Tibial artery (tissue), 4 donors: ENCODE results near the gene ACOXL.

Experiments used
- DNase-seq, 2 donors: peaks; one replicate each; pipeline ENCODE4 v3.0.0-alpha.2; 2019
- H3K27ac ChIP-seq, 2 donors: fragments of 200-600 bp; sonication (generic) in 1 of 2; 1 replicate in 1 of 2; 2 replicates in 1 of 2; pipeline ENCODE4 v1.5.1; 2018 to 2019; ENCODE audit warnings: mild to moderate bottlenecking in 1 of 2
- H3K27me3 ChIP-seq, 2 donors: fragments of 200-600 bp; sonication (generic) in 1 of 2; one replicate each; pipeline versions ENCODE4 v1.5.1 to v1.6.0; 2016 to 2019
- H3K36me3 ChIP-seq, 3 donors: fragments of 200-600 bp; sonication (generic) in 2 of 3; one replicate each; pipeline ENCODE4 v1.5.1; 2016 to 2019; ENCODE audit warnings: mild to moderate bottlenecking in 2 of 3
- H3K4me1 ChIP-seq, 4 donors: fragments of 200-600 bp; sonication (generic) in 2 of 4; 1 replicate in 3 of 4; 2 replicates in 1 of 4; pipeline ENCODE4 v1.5.1; 2016 to 2019
- H3K4me3 ChIP-seq, 2 donors: fragments of 200-600 bp; sonication (generic) in 1 of 2; 1 replicate in 1 of 2; 2 replicates in 1 of 2; pipeline ENCODE4 v1.5.1; 2018 to 2019; ENCODE audit warnings: mild to moderate bottlenecking in 2 of 2
- H3K9me3 ChIP-seq, 3 donors: fragments of 200-600 bp; sonication (generic) in 1 of 3; one replicate each; pipeline ENCODE4 v1.5.1; 2016 to 2019
- CTCF ChIP-seq, 2 experiments: fragments of 200-600 bp in 1 of 2; fragments of 450-650 bp in 1 of 2; IDR thresholded peaks; one replicate each; pipeline ENCODE4 v1.5.1; 2017 to 2019; ENCODE audit warnings: antibody characterized with exemption in 2 of 2, mild to moderate bottlenecking in 1 of 2, moderate library complexity in 1 of 2
- intact Hi-C: fragments of 100-400 bp; cut with DNase I; formaldehyde crosslinking; loops from one replicate; pipeline ENCODE4 v1.15.0; 2023; ENCODE audit warnings: low total_unique reads

ACOXL gene

DNA sequence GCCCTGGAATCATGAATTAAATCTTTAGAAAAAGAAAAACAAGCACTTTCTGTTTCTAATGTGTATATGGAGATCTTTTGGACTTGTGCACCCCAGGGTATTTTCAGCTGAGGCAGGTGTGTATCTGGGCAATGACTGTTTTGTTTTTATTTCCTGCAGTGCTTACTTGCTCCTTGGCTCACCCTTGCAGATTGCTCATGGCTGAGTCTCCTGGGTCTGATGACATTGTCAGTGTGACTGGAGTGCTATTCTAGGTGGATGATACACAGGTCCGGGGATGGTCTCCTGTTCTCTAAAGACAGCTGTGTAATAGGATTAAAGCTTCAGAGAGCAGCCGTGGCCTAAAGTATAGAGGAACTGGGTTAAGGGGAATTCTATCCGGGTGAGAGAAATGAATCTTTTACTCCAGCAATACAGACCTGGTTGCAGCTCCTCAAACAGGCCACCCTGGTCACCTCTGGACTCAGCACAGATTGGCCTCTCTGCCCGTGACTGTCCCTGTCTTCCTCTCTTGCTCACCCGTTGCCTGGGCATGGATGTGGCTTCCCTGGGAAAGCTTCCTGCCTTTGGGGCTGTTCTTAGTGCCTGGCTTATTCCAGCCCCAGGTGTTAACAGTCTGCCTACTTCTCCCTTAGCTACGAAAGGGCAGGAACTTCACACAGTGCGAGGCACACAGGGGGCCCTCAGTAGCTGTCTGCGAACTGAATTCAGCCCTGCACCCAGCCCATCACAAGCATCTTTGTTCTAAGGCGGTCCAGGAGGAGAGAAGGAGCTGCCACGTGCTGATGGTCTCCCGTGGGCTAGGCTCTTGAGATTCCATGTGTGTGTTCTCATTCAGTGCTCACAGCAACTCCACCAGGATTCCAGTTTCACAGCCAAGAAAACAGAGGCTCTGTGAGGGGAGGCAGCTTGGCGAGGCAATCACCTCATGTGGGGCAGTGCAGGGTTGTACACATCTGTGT lies 84.3 kb downstream of the ACOXL start:
- no peaks in the 10 kb centered on the region for H3K4me1 ChIP-seq
- no peak overlapping the region for H3K4me3 ChIP-seq
- H3K36me3 ChIP-seq: no peaks in the 10 kb centered on the region
- DNase-seq: no peak
- H3K27ac ChIP-seq: no peak overlapping the region
- intact Hi-C loops: no loop called here
- peaks cover 0 to 5% of the 10 kb centered on the region in 2 donors for H3K27me3 ChIP-seq
- no peaks in the 10 kb centered on the region for H3K9me3 ChIP-seq
- no peak for TF ChIP-seq CTCF (IDR thresholded peaks at IDR 0.05)

DNA sequence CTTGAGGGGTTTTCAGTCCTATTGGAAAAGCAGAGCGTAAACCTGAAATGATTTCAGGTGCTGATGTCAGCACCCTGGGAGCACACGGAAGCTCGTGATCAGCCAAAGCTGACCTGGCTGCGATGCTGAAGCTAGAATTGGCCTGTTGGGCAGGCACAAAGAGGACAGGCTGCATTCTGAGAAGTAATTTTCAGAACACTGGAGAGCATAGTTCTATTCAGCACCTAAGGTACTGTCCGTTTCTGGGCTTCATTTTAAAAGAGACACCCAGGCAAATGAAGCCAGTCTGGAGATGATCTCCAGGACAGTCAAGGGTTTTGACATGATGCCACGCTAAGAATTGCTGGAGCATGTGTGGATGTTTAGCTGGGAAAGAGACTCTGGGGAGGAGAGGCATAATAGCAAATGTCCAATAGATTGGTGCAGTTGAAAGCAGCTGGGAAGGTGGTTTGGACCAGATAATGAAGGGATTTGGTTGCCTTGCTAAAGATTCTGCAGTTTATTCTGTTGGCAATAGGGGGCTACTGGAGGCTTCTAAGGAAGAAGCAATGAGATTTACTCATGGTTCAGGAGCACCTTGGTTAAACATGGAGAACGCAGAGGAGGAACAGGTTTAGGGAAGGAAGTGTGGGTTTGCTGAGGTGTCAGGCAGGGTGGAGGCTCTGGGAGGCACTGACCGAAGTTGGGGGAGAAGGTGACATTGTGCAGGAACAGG lies 86.6 kb downstream of the ACOXL start:
- intact Hi-C loops: no loop called here
- Histone ChIP-seq H3K27ac (no peak overlapping the region), H3K36me3 (no peaks in the 10 kb centered on the region), H3K9me3 (peaks cover 0 to 6% (median 5%) of the 10 kb centered on the region in 3 donors), H3K27me3 (peaks cover 0 to 5% of the 10 kb centered on the region in 2 donors), H3K4me3 (no peak overlapping the region), H3K4me1 (no peaks in the 10 kb centered on the region)
- DNase-seq: no peak
- no peak for TF ChIP-seq CTCF (IDR thresholded peaks at IDR 0.05)

GRCh38 chr2:110819711-110820110 lies 87.3 kb downstream of the ACOXL start:
- Histone ChIP-seq H3K36me3 (no peaks in the 10 kb centered on the region), H3K4me1 (no peaks in the 10 kb centered on the region), H3K27ac (no peak overlapping the region), H3K9me3 (peaks cover 0 to 14% (median 9%) of the 10 kb centered on the region in 3 donors), H3K27me3 (peaks cover 0 to 5% of the 10 kb centered on the region in 2 donors), H3K4me3 (no peak overlapping the region)
- no peak for TF ChIP-seq CTCF (IDR thresholded peaks at IDR 0.05)
- intact Hi-C loops: no loop called here
- DNase-seq: no peak

GRCh38 chr2:110820128-110820527 lies 87.8 kb downstream of the ACOXL start:
- no peak for DNase-seq
- peaks cover 0 to 5% of the 10 kb centered on the region in 2 donors for H3K27me3 ChIP-seq
- peaks cover 0 to 18% (median 9%) of the 10 kb centered on the region in 3 donors for H3K9me3 ChIP-seq
- no peaks in the 10 kb centered on the region for H3K4me1 ChIP-seq
- no peak overlapping the region for H3K4me3 ChIP-seq
- H3K27ac ChIP-seq: no peak overlapping the region
- H3K36me3 ChIP-seq: no peaks in the 10 kb centered on the region
- intact Hi-C loops: no loop called here
- TF ChIP-seq CTCF (IDR thresholded peaks at IDR 0.05): no peak

DNA sequence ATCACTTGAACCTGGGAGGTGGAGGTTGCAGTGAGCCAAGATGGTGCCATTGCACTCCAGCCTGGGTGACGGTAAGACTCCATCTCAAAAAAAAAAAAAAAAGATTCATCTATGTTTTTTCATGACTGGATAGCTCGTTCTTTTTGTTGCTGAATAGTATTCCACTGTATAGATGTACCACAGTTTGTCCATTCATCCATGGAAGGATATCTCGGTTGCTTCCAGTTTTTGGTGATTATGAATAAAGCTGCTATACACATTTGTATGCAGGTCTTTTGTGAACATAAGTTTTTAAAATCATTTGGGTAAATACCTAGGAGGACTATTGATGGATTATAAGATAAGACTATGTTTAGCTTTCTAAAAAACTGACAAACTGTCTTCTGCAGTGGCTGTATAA lies 90.8 kb downstream of the ACOXL start:
- TF ChIP-seq CTCF (IDR thresholded peaks at IDR 0.05): no peak
- no peak for DNase-seq
- intact Hi-C loops: no loop called here
- H3K27me3 ChIP-seq: peaks cover 0 to 5% of the 10 kb centered on the region in 2 donors
- H3K4me3 ChIP-seq: no peak overlapping the region
- H3K36me3 ChIP-seq: no peaks in the 10 kb centered on the region
- no peaks in the 10 kb centered on the region for H3K4me1 ChIP-seq
- H3K27ac ChIP-seq: no peak overlapping the region
- H3K9me3 ChIP-seq: peaks cover 0 to 26% (median 9%) of the 10 kb centered on the region in 3 donors
